ENCODE measurements around the gene ZNF414. TPM values are rescaled to one million over a fixed set of nuclear protein-coding genes. Genes with fewer than 3 reads are reported as not detected.

Gene ZNF414
- total RNA-seq, 1 experiment from 2014 or later, result 4.6 TPM

DNA sequence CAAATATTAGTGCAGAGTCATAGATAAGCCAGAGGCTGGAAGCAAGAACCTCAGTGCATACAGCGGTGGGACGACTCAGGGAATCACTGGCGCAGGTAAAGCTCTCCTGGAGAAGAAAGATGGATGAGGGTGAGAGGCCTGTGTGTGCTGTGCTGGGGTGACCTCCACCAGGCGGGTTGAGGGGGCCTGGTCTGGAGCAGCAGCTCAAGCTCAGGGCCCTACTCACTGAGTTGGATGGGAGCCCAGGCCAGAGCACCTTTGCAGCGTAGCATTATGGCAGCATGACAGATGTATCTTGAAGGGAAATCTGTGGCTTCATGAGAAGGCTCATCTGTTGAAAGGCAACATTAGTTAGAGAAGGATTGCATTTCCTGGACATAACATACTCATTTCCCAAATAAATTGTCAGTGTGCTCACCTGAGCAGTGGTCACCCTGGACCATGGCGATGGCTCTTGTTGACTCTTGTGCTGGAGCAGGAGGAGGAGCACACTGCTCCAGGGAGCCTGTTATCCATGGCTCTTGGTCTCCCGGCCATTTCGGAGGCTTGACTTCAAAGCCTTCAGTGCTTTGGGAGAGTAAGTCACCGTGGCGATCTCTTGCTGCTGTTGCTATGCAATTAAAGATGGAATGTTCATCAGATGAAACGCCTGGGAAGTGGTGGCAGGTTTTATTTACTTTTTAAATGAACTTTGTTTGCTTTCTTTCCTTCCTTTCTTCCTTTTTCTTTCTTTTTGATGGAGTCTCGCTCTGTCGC, 44.2 kb downstream of the ZNF414 start:
- Histone ChIP-seq H3K4me2 (ENCODE audit: low read length) (no peak overlapping the region), H2AFZ (ENCODE audit: low read length) (no peak overlapping the region), H3K9me2 (replicated peaks; ENCODE audit: low read length) (no peaks in the 10 kb centered on the region), H4K20me1 (ENCODE audit: low read length) (peaks cover 36% of the 10 kb centered on the region), H3K9ac (ENCODE audit: low read length) (no peak overlapping the region), H3K27ac (ENCODE audit: low read length) (no peak overlapping the region), H3K27me3 (ENCODE audit: low read length) (no peaks in the 10 kb centered on the region), H3K4me1 (ENCODE audit: insufficient read depth, low read length) (no peaks in the 10 kb centered on the region), H3K9me3 (ENCODE audit: low read length) (no peaks in the 10 kb centered on the region), H3K36me3 (ENCODE audit: low read depth, low read length) (peaks cover 89% of the 10 kb centered on the region), H3K79me2 (ENCODE audit: low read length) (peaks cover 69% of the 10 kb centered on the region), H3F3A (ENCODE audit: low read length, unreplicated experiment) (no peaks in the 10 kb centered on the region), H3K4me3 (ENCODE audit: low read length) (no peak overlapping the region)
- DNase-seq (no peak), ATAC-seq (no peak)
- ChIA-PET CTCF (no interaction called here), POLR2A (ENCODE audit: unreplicated experiment) (no interaction called here)
- TF ChIP-seq EZH2phosphoT487 (IDR thresholded peaks at IDR 0.05; ENCODE audit: borderline replicate concordance, low read length), result no peak
- TF ChIP-seq, protein P1, sequence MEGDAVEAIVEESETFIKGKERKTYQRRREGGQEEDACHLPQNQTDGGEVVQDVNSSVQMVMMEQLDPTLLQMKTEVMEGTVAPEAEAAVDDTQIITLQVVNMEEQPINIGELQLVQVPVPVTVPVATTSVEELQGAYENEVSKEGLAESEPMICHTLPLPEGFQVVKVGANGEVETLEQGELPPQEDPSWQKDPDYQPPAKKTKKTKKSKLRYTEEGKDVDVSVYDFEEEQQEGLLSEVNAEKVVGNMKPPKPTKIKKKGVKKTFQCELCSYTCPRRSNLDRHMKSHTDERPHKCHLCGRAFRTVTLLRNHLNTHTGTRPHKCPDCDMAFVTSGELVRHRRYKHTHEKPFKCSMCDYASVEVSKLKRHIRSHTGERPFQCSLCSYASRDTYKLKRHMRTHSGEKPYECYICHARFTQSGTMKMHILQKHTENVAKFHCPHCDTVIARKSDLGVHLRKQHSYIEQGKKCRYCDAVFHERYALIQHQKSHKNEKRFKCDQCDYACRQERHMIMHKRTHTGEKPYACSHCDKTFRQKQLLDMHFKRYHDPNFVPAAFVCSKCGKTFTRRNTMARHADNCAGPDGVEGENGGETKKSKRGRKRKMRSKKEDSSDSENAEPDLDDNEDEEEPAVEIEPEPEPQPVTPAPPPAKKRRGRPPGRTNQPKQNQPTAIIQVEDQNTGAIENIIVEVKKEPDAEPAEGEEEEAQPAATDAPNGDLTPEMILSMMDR (conservative IDR thresholded peaks at IDR 0.05; ENCODE audit: low read depth, low read length), result no peak
- no peak for TF ChIP-seq EZH2 (IDR thresholded peaks at IDR 0.05; ENCODE audit: low read length, unreplicated experiment)
- intact Hi-C loops (cut with micrococcal nuclease), result no loop called here
- BruUV-seq (replicated peaks), result no TSS peak

DNA sequence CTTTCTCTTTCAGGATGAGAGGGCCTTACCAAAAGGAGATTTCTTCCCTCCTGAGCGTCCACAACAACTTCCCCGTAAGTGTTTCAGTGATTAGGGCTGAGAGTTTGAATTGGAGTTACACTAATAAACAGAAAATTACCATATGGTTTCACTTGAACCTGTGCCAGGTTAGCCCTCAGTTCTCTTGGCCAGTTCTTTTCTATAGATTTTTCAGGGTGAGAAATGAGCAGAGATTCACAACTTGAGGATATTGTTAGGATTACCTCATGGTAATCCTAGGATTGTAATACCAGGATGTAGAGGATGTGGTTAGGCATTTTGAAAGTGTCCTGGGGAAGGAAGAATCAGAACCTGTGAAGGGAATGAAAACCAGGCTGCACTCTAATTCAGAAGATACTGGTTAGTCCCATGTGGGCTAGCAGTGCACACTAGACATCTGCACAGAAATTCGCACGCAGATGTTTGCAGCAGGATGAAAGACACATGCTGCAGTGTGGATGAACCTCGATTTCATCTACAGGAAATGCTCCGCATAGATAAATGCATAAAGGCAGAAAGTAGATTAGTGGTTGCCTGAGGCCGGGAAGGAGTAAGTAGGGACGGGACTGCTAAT, 45.1 kb downstream of the ZNF414 start:
- CTCF ChIA-PET, result no interaction called here
- Histone ChIP-seq H3K27me3 (ENCODE audit: low read length) (no peaks in the 10 kb centered on the region), H3K4me1 (ENCODE audit: insufficient read depth, low read length) (no peaks in the 10 kb centered on the region), H3F3A (ENCODE audit: low read length, unreplicated experiment) (no peaks in the 10 kb centered on the region), H3K36me3 (ENCODE audit: low read depth, low read length) (peaks cover 86% of the 10 kb centered on the region), H2AFZ (ENCODE audit: low read length) (no peak overlapping the region), H3K9me3 (ENCODE audit: low read length) (no peaks in the 10 kb centered on the region), H3K27ac (ENCODE audit: low read length) (no peak overlapping the region), H4K20me1 (ENCODE audit: low read length) (peaks cover 34% of the 10 kb centered on the region), H3K9ac (ENCODE audit: low read length) (no peak overlapping the region), H3K79me2 (ENCODE audit: low read length) (peaks cover 72% of the 10 kb centered on the region), H3K4me3 (ENCODE audit: low read length) (no peak overlapping the region), H3K9me2 (replicated peaks; ENCODE audit: low read length) (no peaks in the 10 kb centered on the region), H3K4me2 (ENCODE audit: low read length) (no peak overlapping the region)
- intact Hi-C loops (cut with micrococcal nuclease), result no loop called here
- no TSS peak for BruUV-seq (replicated peaks)
- DNase-seq, result no peak
- TF ChIP-seq EZH2phosphoT487 (IDR thresholded peaks at IDR 0.05; ENCODE audit: borderline replicate concordance, low read length) (no peak), EZH2 (IDR thresholded peaks at IDR 0.05; ENCODE audit: low read length, unreplicated experiment) (no peak)
- TF ChIP-seq, protein P1 (conservative IDR thresholded peaks at IDR 0.05; ENCODE audit: low read depth, low read length), result no peak
- no peak for ATAC-seq
- POLR2A ChIA-PET (ENCODE audit: unreplicated experiment), result no interaction called here

DNA sequence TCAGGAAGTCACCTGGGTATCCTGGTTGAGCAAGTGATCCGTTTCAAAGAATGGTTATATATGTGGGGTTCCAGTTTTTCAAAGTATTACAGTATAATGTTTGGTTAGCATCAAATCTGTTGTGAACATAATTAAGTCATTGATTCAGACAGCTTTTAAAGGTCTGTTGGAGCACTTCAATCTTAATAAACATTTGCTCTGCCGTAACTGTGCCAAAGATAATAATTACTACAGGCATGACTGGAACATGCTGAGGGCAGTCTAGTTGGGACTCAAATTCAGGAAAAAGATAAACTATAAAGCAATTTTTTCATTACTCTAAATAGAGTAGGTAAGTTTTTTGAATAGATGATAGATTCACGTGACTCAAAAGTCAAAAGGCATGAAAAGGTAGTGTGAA, 45.8 kb downstream of the ZNF414 start:
- BruUV-seq (replicated peaks), result no TSS peak
- no peak overlapping the region for H3K27ac ChIP-seq (ENCODE audit: low read length)
- H3F3A ChIP-seq (ENCODE audit: low read length, unreplicated experiment), result no peaks in the 10 kb centered on the region
- ATAC-seq (no peak), DNase-seq (no peak)
- H3K9me3 ChIP-seq (ENCODE audit: low read length), result no peaks in the 10 kb centered on the region
- H3K27me3 ChIP-seq (ENCODE audit: low read length), result no peaks in the 10 kb centered on the region
- ChIA-PET POLR2A (ENCODE audit: unreplicated experiment) (no interaction called here), CTCF (no interaction called here)
- no peak overlapping the region for H2AFZ ChIP-seq (ENCODE audit: low read length)
- peaks cover 38% of the 10 kb centered on the region for H4K20me1 ChIP-seq (ENCODE audit: low read length)
- no peaks in the 10 kb centered on the region for H3K4me1 ChIP-seq (ENCODE audit: insufficient read depth, low read length)
- peaks cover 86% of the 10 kb centered on the region for H3K36me3 ChIP-seq (ENCODE audit: low read depth, low read length)
- H3K9me2 ChIP-seq (replicated peaks; ENCODE audit: low read length), result no peaks in the 10 kb centered on the region
- intact Hi-C loops (cut with micrococcal nuclease), result no loop called here
- H3K4me2 ChIP-seq (ENCODE audit: low read length), result no peak overlapping the region
- H3K4me3 ChIP-seq (ENCODE audit: low read length), result no peak overlapping the region
- H3K79me2 ChIP-seq (ENCODE audit: low read length), result peaks cover 76% of the 10 kb centered on the region
- H3K9ac ChIP-seq (ENCODE audit: low read length), result no peak overlapping the region
- TF ChIP-seq EZH2 (IDR thresholded peaks at IDR 0.05; ENCODE audit: low read length, unreplicated experiment) (no peak), EZH2phosphoT487 (IDR thresholded peaks at IDR 0.05; ENCODE audit: borderline replicate concordance, low read length) (no peak)
- TF ChIP-seq, protein P1 (conservative IDR thresholded peaks at IDR 0.05; ENCODE audit: low read depth, low read length), result no peak
